B cell (primary cell): ENCODE measurements around the gene BUD31.

Experiments
- CTCF ChIP-seq: fragments of 200-600 bp; IDR thresholded peaks from one replicate; pipeline ENCODE4 v1.8.0; 2022; ENCODE audit warnings: antibody characterized with exemption, mild to moderate bottlenecking
- EZH2 ChIP-seq: IDR thresholded peaks from 2 replicates; pipeline ENCODE4 v1.6.1; 2012; ENCODE audit warnings: borderline replicate concordance, low read depth, mild to moderate bottlenecking, moderate library complexity, low read length; ENCODE audit not compliant: insufficient read depth, poor library complexity, severe bottlenecking

GRCh38 chr7:99381664-99382075 lies 27.1 kb upstream of the BUD31 start:
- TF ChIP-seq CTCF (no peak), EZH2 (no peak)
